HL-60 (cell line): ENCODE measurements around the gene SNRNP25.

Experiments
- DNase-seq, 2 experiments: peaks; one replicate each; pipeline ENCODE4 v3.0.0-alpha.2; 2010 to 2020; ENCODE audit warnings: low read depth in 1 of 2, low spot score in 1 of 2
- H3K27ac ChIP-seq: fragments of 250-450 bp; sonication (Bioruptor Pico); replicated peaks from 2 replicates; pipeline ENCODE4 v1.5.1; 2020; ENCODE audit warnings: mild to moderate bottlenecking, moderate library complexity
- H3K27me3 ChIP-seq: fragments of 250-450 bp; sonication (Bioruptor Pico); 2 replicates; pipeline ENCODE4 v1.5.1; 2021; ENCODE audit warnings: mild to moderate bottlenecking, moderate library complexity; ENCODE audit not compliant: insufficient read depth, poor library complexity, severe bottlenecking
- H3K4me3 ChIP-seq: replicated peaks from 2 replicates; pipeline ENCODE4 v1.5.1; 2011; ENCODE audit warnings: mild to moderate bottlenecking, control low read depth, low read length; ENCODE audit not compliant: insufficient read depth
- CTCF ChIP-seq: IDR thresholded peaks from one replicate; pipeline ENCODE4 v1.5.1; 2011; ENCODE audit warnings: low read length, control low read depth, inconsistent platforms; ENCODE audit not compliant: insufficient read depth
- GABPA ChIP-seq: IDR thresholded peaks from 2 replicates; pipeline ENCODE4 v1.6.1; 2012; ENCODE audit warnings: low read depth
- POLR2AphosphoS5 ChIP-seq: IDR thresholded peaks from 2 replicates; pipeline ENCODE4 v1.6.1; 2012; ENCODE audit warnings: low read depth
- REST ChIP-seq: IDR thresholded peaks from 2 replicates; pipeline ENCODE4 v1.6.1; 2012; ENCODE audit warnings: low read depth; ENCODE audit not compliant: insufficient replicate concordance
- SPI1 ChIP-seq: IDR thresholded peaks from 2 replicates; pipeline ENCODE4 v1.6.1; 2012; ENCODE audit warnings: low read depth, mild to moderate bottlenecking, borderline replicate concordance

Gene SNRNP25

GRCh38 chr16:101586-101985 lies 48.0 kb downstream of the SNRNP25 start:
- DNase-seq: no peak
- no peak overlapping the region for H3K27ac ChIP-seq
- H3K27me3 ChIP-seq: no peaks in the 10 kb centered on the region
- H3K4me3 ChIP-seq: no peak overlapping the region
- no peak for TF ChIP-seq POLR2AphosphoS5
- no peak for TF ChIP-seq CTCF
- TF ChIP-seq REST: no peak
- no peak for TF ChIP-seq SPI1
- no peak for TF ChIP-seq GABPA

GRCh38 chr16:102060-102855 lies 48.6 kb downstream of the SNRNP25 start:
- Histone ChIP-seq H3K27ac (no peak overlapping the region), H3K27me3 (no peaks in the 10 kb centered on the region), H3K4me3 (no peak overlapping the region)
- no peak for DNase-seq
- TF ChIP-seq CTCF (no peak), GABPA (no peak), REST (no peak), POLR2AphosphoS5 (no peak), SPI1 (no peak)

- Histone ChIP-seq H3K27me3 (no peaks in the 10 kb centered on the region), H3K27ac (no peak overlapping the region), H3K4me3 (no peak overlapping the region)
- DNase-seq: no peak
- TF ChIP-seq SPI1 (no peak), REST (no peak), POLR2AphosphoS5 (no peak), GABPA (no peak), CTCF (no peak)
Measured at GRCh38 chr16:104355-104754, 50.7 kb downstream of the SNRNP25 start.
